ENCODE data around the gene BID.

The BID gene

GRCh38 chr22:17820879-17821439 lies 46.7 kb upstream of the BID start:
- H2BK12ac ChIP-seq (ENCODE audit: low read length), result no peak overlapping the region
- H3K27ac ChIP-seq (ENCODE audit: low read depth, low read length), result no peak overlapping the region
- no peaks in the 10 kb centered on the region for H3K79me2 ChIP-seq (ENCODE audit: control insufficient read depth, insufficient read depth, low read length, poor library complexity)
- no peak overlapping the region for H3K14ac ChIP-seq (ENCODE audit: low read length)
- H3K4me1 ChIP-seq (ENCODE audit: control insufficient read depth in 1 of 2, insufficient read depth in 2 of 2, low read length in 2 of 2), result no peaks in the 10 kb centered on the region
- H2AK5ac ChIP-seq (ENCODE audit: low read length), result no peak overlapping the region
- no peak overlapping the region for H2BK5ac ChIP-seq (ENCODE audit: low read depth, low read length, poor library complexity)
- no peak overlapping the region for H2AFZ ChIP-seq (ENCODE audit: insufficient read depth, low read length, poor library complexity)
- H3K18ac ChIP-seq (ENCODE audit: low read length), result no peak overlapping the region
- H3K23ac ChIP-seq (ENCODE audit: low read length), result no peak overlapping the region
- H3K79me1 ChIP-seq (ENCODE audit: low read length), result no peaks in the 10 kb centered on the region
- no peak for DNase-seq
- no peak overlapping the region for H3K9ac ChIP-seq (ENCODE audit: low read length)
- no CpG with 5 or more reads among the region's 3 CpGs for WGBS (ENCODE audit: extremely low coverage, insufficient coverage, insufficient read length)
- no peak overlapping the region for H3K4me2 ChIP-seq (ENCODE audit: low read length)
- no peak overlapping the region for H3K4me3 ChIP-seq (ENCODE audit: low read depth, low read length)
- no peak overlapping the region for H2BK120ac ChIP-seq (ENCODE audit: insufficient read depth, low read length, poor library complexity)
- H3K36me3 ChIP-seq (ENCODE audit: control insufficient read depth in 1 of 2, insufficient read depth in 2 of 2, low read length in 2 of 2), result peaks cover 12 to 17% of the 10 kb centered on the region in 2 experiments
- no peaks in the 10 kb centered on the region for H3K9me3 ChIP-seq (ENCODE audit: insufficient read depth, low read depth, low read length)
- no peak overlapping the region for H4K91ac ChIP-seq (ENCODE audit: low read depth, low read length)
- no peak overlapping the region for H4K12ac ChIP-seq (ENCODE audit: low read depth, low read length)
- H3K4ac ChIP-seq (ENCODE audit: low read depth, low read length), result no peak overlapping the region
- no peaks in the 10 kb centered on the region for H3K27me3 ChIP-seq (ENCODE audit: insufficient read depth, low read length)
- no peak overlapping the region for H4K8ac ChIP-seq (ENCODE audit: low read depth, low read length)

- Histone ChIP-seq H4K8ac (ENCODE audit: low read depth, low read length) (no peak overlapping the region), H2BK5ac (ENCODE audit: low read depth, low read length, poor library complexity) (no peak overlapping the region), H3K14ac (ENCODE audit: low read length) (no peak overlapping the region), H3K9ac (ENCODE audit: low read length) (no peak overlapping the region), H3K79me2 (ENCODE audit: control insufficient read depth, insufficient read depth, low read length, poor library complexity) (no peaks in the 10 kb centered on the region), H2BK12ac (ENCODE audit: low read length) (no peak overlapping the region), H3K4ac (ENCODE audit: low read depth, low read length) (no peak overlapping the region), H2AFZ (ENCODE audit: insufficient read depth, low read length, poor library complexity) (no peak overlapping the region), H3K4me1 (ENCODE audit: control insufficient read depth in 1 of 2, insufficient read depth in 2 of 2, low read length in 2 of 2) (no peaks in the 10 kb centered on the region), H3K79me1 (ENCODE audit: low read length) (no peaks in the 10 kb centered on the region), H4K12ac (ENCODE audit: low read depth, low read length) (no peak overlapping the region), H2AK5ac (ENCODE audit: low read length) (no peak overlapping the region), H3K4me3 (ENCODE audit: low read depth, low read length) (no peak overlapping the region), H3K23ac (ENCODE audit: low read length) (no peak overlapping the region), H4K91ac (ENCODE audit: low read depth, low read length) (no peak overlapping the region), H3K36me3 (ENCODE audit: control insufficient read depth in 1 of 2, insufficient read depth in 2 of 2, low read length in 2 of 2) (peaks cover 17 to 26% of the 10 kb centered on the region in 2 experiments), H3K9me3 (ENCODE audit: insufficient read depth, low read depth, low read length) (peaks cover 2% of the 10 kb centered on the region), H2BK120ac (ENCODE audit: insufficient read depth, low read length, poor library complexity) (no peak overlapping the region), H3K18ac (ENCODE audit: low read length) (no peak overlapping the region), H3K27me3 (ENCODE audit: insufficient read depth, low read length) (no peaks in the 10 kb centered on the region), H3K4me2 (ENCODE audit: low read length) (no peak overlapping the region), H3K27ac (ENCODE audit: low read depth, low read length) (no peak overlapping the region)
- no CpG with 5 or more reads among the region's 14 CpGs for WGBS (ENCODE audit: extremely low coverage, insufficient coverage, insufficient read length)
- no peak for DNase-seq
Measured at GRCh38 chr22:17818649-17819048, 44.4 kb upstream of the BID start.

GRCh38 chr22:17818180-17818579 lies 43.9 kb upstream of the BID start:
- WGBS (ENCODE audit: extremely low coverage, insufficient coverage, insufficient read length), result no CpG with 5 or more reads among the region's 25 CpGs
- Histone ChIP-seq H3K4ac (ENCODE audit: low read depth, low read length) (no peak overlapping the region), H2BK12ac (ENCODE audit: low read length) (no peak overlapping the region)

GRCh38 chr22:17817511-17818065 lies 43.3 kb upstream of the BID start:
- Histone ChIP-seq H3K9me3 (ENCODE audit: insufficient read depth, low read depth, low read length) (peaks cover 2% of the 10 kb centered on the region), H2BK120ac (ENCODE audit: insufficient read depth, low read length, poor library complexity) (no peak overlapping the region), H2AFZ (ENCODE audit: insufficient read depth, low read length, poor library complexity) (no peak overlapping the region), H3K79me2 (ENCODE audit: control insufficient read depth, insufficient read depth, low read length, poor library complexity) (no peaks in the 10 kb centered on the region), H4K91ac (ENCODE audit: low read depth, low read length) (no peak overlapping the region), H3K79me1 (ENCODE audit: low read length) (no peaks in the 10 kb centered on the region), H3K14ac (ENCODE audit: low read length) (no peak overlapping the region), H3K9ac (ENCODE audit: low read length) (no peak overlapping the region), H3K18ac (ENCODE audit: low read length) (no peak overlapping the region), H2AK5ac (ENCODE audit: low read length) (no peak overlapping the region), H3K4me3 (ENCODE audit: low read depth, low read length) (no peak overlapping the region), H3K36me3 (ENCODE audit: control insufficient read depth in 1 of 2, insufficient read depth in 2 of 2, low read length in 2 of 2) (peaks cover 19 to 27% of the 10 kb centered on the region in 2 experiments), H4K8ac (ENCODE audit: low read depth, low read length) (no peak overlapping the region), H3K27me3 (ENCODE audit: insufficient read depth, low read length) (no peaks in the 10 kb centered on the region), H2BK5ac (ENCODE audit: low read depth, low read length, poor library complexity) (no peak overlapping the region), H3K27ac (ENCODE audit: low read depth, low read length) (no peak overlapping the region), H2BK12ac (ENCODE audit: low read length) (no peak overlapping the region), H4K12ac (ENCODE audit: low read depth, low read length) (no peak overlapping the region), H3K4ac (ENCODE audit: low read depth, low read length) (no peak overlapping the region), H3K4me1 (ENCODE audit: control insufficient read depth in 1 of 2, insufficient read depth in 2 of 2, low read length in 2 of 2) (no peaks in the 10 kb centered on the region), H3K23ac (ENCODE audit: low read length) (no peak overlapping the region), H3K4me2 (ENCODE audit: low read length) (no peak overlapping the region)
- DNase-seq, result no peak
- no CpG with 5 or more reads among the region's 33 CpGs for WGBS (ENCODE audit: extremely low coverage, insufficient coverage, insufficient read length)

More at GRCh38 chr22:17818180-17818579, 43.9 kb upstream of the BID start:
- Histone ChIP-seq H3K9me3 (ENCODE audit: insufficient read depth, low read depth, low read length) (peaks cover 2% of the 10 kb centered on the region), H3K79me2 (ENCODE audit: control insufficient read depth, insufficient read depth, low read length, poor library complexity) (no peaks in the 10 kb centered on the region), H4K8ac (ENCODE audit: low read depth, low read length) (no peak overlapping the region), H4K91ac (ENCODE audit: low read depth, low read length) (no peak overlapping the region), H3K4me3 (ENCODE audit: low read depth, low read length) (no peak overlapping the region), H3K9ac (ENCODE audit: low read length) (no peak overlapping the region), H3K23ac (ENCODE audit: low read length) (no peak overlapping the region), H3K36me3 (ENCODE audit: control insufficient read depth in 1 of 2, insufficient read depth in 2 of 2, low read length in 2 of 2) (peaks cover 17 to 26% of the 10 kb centered on the region in 2 experiments), H2AK5ac (ENCODE audit: low read length) (no peak overlapping the region), H2AFZ (ENCODE audit: insufficient read depth, low read length, poor library complexity) (no peak overlapping the region), H3K14ac (ENCODE audit: low read length) (no peak overlapping the region), H3K4me1 (ENCODE audit: control insufficient read depth in 1 of 2, insufficient read depth in 2 of 2, low read length in 2 of 2) (no peaks in the 10 kb centered on the region), H3K4me2 (ENCODE audit: low read length) (no peak overlapping the region), H2BK5ac (ENCODE audit: low read depth, low read length, poor library complexity) (no peak overlapping the region), H3K18ac (ENCODE audit: low read length) (no peak overlapping the region), H2BK120ac (ENCODE audit: insufficient read depth, low read length, poor library complexity) (no peak overlapping the region), H3K27ac (ENCODE audit: low read depth, low read length) (no peak overlapping the region), H3K27me3 (ENCODE audit: insufficient read depth, low read length) (no peaks in the 10 kb centered on the region), H4K12ac (ENCODE audit: low read depth, low read length) (no peak overlapping the region), H3K79me1 (ENCODE audit: low read length) (no peaks in the 10 kb centered on the region)
- no peak for DNase-seq
